WTC11 (cell line): ENCODE measurements around the gene CLDN6.

Source experiments
- CTCF ChIP-seq: fragments of 200-600 bp; IDR thresholded peaks from 2 replicates; pipeline ENCODE4 v1.8.0; 2022; ENCODE audit warnings: antibody characterized with exemption
- JUN ChIP-seq: sonication (generic); formaldehyde crosslinking; IDR thresholded peaks from 2 replicates; pipeline ENCODE4 v1.8.0; 2023; ENCODE audit warnings: mild to moderate bottlenecking, missing genetic modification reagents
- SMAD3 ChIP-seq: sonication (generic); formaldehyde crosslinking; IDR thresholded peaks from 2 replicates; pipeline ENCODE4 v1.8.0; 2022; ENCODE audit warnings: missing genetic modification reagents, mild to moderate bottlenecking, borderline replicate concordance
- SP1 ChIP-seq: sonication (generic); formaldehyde crosslinking; conservative IDR thresholded peaks from 2 replicates; pipeline ENCODE4 v1.8.1; 2022; ENCODE audit warnings: missing genetic modification reagents
- TP53 ChIP-seq: sonication (generic); formaldehyde crosslinking; IDR thresholded peaks from 2 replicates; pipeline ENCODE4 v1.8.1; 2023; ENCODE audit warnings: mild to moderate bottlenecking, missing genetic modification reagents
- ZNF263 ChIP-seq: sonication (generic); formaldehyde crosslinking; IDR thresholded peaks from 2 replicates; pipeline ENCODE4 v1.8.1; 2022; ENCODE audit warnings: low read depth, mild to moderate bottlenecking, moderate library complexity, missing genetic modification reagents

GRCh38 chr16:3063625-3064386 lies 45.8 kb upstream of the CLDN6 start:
- TF ChIP-seq CTCF (no peak), JUN (CRISPR knock-in tag) (no peak), SMAD3 (CRISPR knock-in tag) (no peak), ZNF263 (no peak), SP1 (CRISPR knock-in tag) (no peak), TP53 (CRISPR knock-in tag) (no peak)
